B cell (primary cell): Measurements from ENCODE around the gene MLLT10. TPM values are rescaled to one million over a fixed set of nuclear protein-coding genes. Genes with fewer than 3 reads are reported as not detected.

Source experiments
- ATAC-seq: fragments of 200-7000 bp; cut with Tn5 transposase; one replicate; pipeline ENCODE4 v1.10.0; 2021; ENCODE audit warnings: low read depth, mild to moderate bottlenecking, moderate number of reproducible peaks, moderate library complexity
- CTCF ChIA-PET: fragments of 350-600 bp; sonication (Branson Sonifier 250); formaldehyde crosslinking; loops from one replicate; lab custom pipeline; 2021; ENCODE audit warnings: antibody characterized with exemption, inconsistent platforms; lab: Charles Lee
- POLR2A ChIA-PET: fragments of 350-600 bp; sonication (Branson Sonifier 250); formaldehyde crosslinking; loops from one replicate; lab custom pipeline; 2021; ENCODE audit warnings: antibody characterized with exemption; lab: Charles Lee
- DNase-seq: peaks from one replicate; pipeline ENCODE4 v3.0.0; 2013
- H2AFZ ChIP-seq: 2 replicates; pipeline ENCODE4 v1.6.1; 2012; ENCODE audit warnings: mild to moderate bottlenecking, low read depth, low read length; ENCODE audit not compliant: insufficient read depth, poor library complexity, severe bottlenecking
- H3K27ac ChIP-seq, 2 donors: 1 replicate in 1 of 2; 2 replicates in 1 of 2; pipeline ENCODE4 v1.5.1; 2012 to 2013; ENCODE audit warnings: low read length in 2 of 2, mild to moderate bottlenecking in 2 of 2, moderate library complexity in 1 of 2
- H3K27me3 ChIP-seq, 4 experiments: fragments of 200-600 bp in 1 of 4; sonication (generic) in 1 of 4; replicated peaks in 1 of 4; 1 replicate in 2 of 4; 2 replicates in 2 of 4; pipeline versions ENCODE4 v1.6.1 to v1.7.0; 2013 to 2016; ENCODE audit warnings: low read length in 3 of 4, mild to moderate bottlenecking in 2 of 4, mixed read lengths in 1 of 4, moderate library complexity in 1 of 4; ENCODE audit not compliant: insufficient read depth in 4 of 4, control insufficient read depth in 3 of 4; ENCODE audit errors: control extremely low read depth in 1 of 4
- H3K36me3 ChIP-seq, 2 experiments: replicated peaks in 1 of 2; 1 replicate in 1 of 2; 2 replicates in 1 of 2; pipeline versions ENCODE4 v1.6.1 to v1.7.1; 2013; ENCODE audit warnings: low read length in 1 of 2; ENCODE audit not compliant: insufficient read depth in 2 of 2, control insufficient read depth in 1 of 2; ENCODE audit errors: control extremely low read depth in 1 of 2, extremely low read depth in 1 of 2
- H3K4me1 ChIP-seq, 2 donors: fragments of 200-600 bp in 1 of 2; sonication (generic) in 1 of 2; 1 replicate in 1 of 2; 2 replicates in 1 of 2; pipeline versions ENCODE4 v1.5.1 to v1.6.1; 2013 to 2017; ENCODE audit warnings: low read length in 2 of 2; ENCODE audit not compliant: control insufficient read depth in 2 of 2, insufficient read depth in 2 of 2
- H3K4me2 ChIP-seq: replicated peaks from 2 replicates; pipeline ENCODE3; 2012; ENCODE audit warnings: mild to moderate bottlenecking, low read depth, low read length; ENCODE audit not compliant: poor library complexity, severe bottlenecking
- H3K4me3 ChIP-seq, 5 experiments: fragments of 200-600 bp in 1 of 5; sonication (generic) in 1 of 5; 1 replicate in 3 of 5; 2 replicates in 2 of 5; pipeline versions ENCODE4 v1.5.1 to v1.7.0; 2011 to 2016; ENCODE audit warnings: low read length in 4 of 5, mild to moderate bottlenecking in 4 of 5, low read depth in 2 of 5, control low read depth in 1 of 5, moderate library complexity in 1 of 5; ENCODE audit not compliant: insufficient read depth in 1 of 5; ENCODE audit errors: control extremely low read depth in 1 of 5, extremely low read depth in 1 of 5
- H3K79me2 ChIP-seq: fragments of 200-600 bp; sonication (generic); one replicate; pipeline ENCODE4 v1.6.0; 2016; ENCODE audit warnings: low read length; ENCODE audit not compliant: control insufficient read depth, insufficient read depth
- H3K9ac ChIP-seq: fragments of 200-600 bp; sonication (generic); 2 replicates; pipeline ENCODE4 v1.6.1; 2017; ENCODE audit warnings: mild to moderate bottlenecking, low read length, moderate library complexity
- H3K9me3 ChIP-seq, 3 donors: one replicate each; pipeline versions ENCODE4 v1.6.1 to v1.7.1; 2013; ENCODE audit warnings: low read length in 2 of 3; ENCODE audit not compliant: control insufficient read depth in 2 of 3, insufficient read depth in 1 of 3; ENCODE audit errors: control extremely low read depth in 1 of 3
- H4K20me1 ChIP-seq: 2 replicates; pipeline ENCODE4 v1.6.0; 2012; ENCODE audit warnings: mild to moderate bottlenecking, low read length; ENCODE audit not compliant: insufficient read depth, control insufficient read depth, poor library complexity, severe bottlenecking
- H3K27ac Mint-ChIP-seq: one replicate; pipeline ENCODE4 v1.8.0; 2021; ENCODE audit warnings: mixed read lengths
- H3K27me3 Mint-ChIP-seq: one replicate; pipeline ENCODE4 v1.8.0; 2021; ENCODE audit warnings: mixed read lengths
- H3K4me1 Mint-ChIP-seq: one replicate; pipeline ENCODE4 v1.8.0; 2021; ENCODE audit warnings: mixed read lengths
- H3K4me3 Mint-ChIP-seq: one replicate; pipeline ENCODE4 v1.8.0; 2021; ENCODE audit warnings: mixed read lengths
- H3K9me3 Mint-ChIP-seq: one replicate; pipeline ENCODE4 v1.8.0; 2022; ENCODE audit warnings: mixed read lengths; ENCODE audit not compliant: insufficient read depth
- EZH2 ChIP-seq: IDR thresholded peaks from 2 replicates; pipeline ENCODE4 v1.6.1; 2012; ENCODE audit warnings: borderline replicate concordance, low read depth, mild to moderate bottlenecking, moderate library complexity, low read length; ENCODE audit not compliant: insufficient read depth, poor library complexity, severe bottlenecking
- WGBS: methylation state at CpG from one replicate; pipeline ENCODE4 v1.1.5; 2013; ENCODE audit warnings: missing lambda C conversion rate; ENCODE audit not compliant: insufficient coverage; 5-methylcytosine and 5-hydroxymethylcytosine counted together
- intact Hi-C: fragments of 100-400 bp; cut with micrococcal nuclease; formaldehyde crosslinking; loops from one replicate; pipeline ENCODE4 v1.10.0; 2022
- polyA minus RNA-seq: library from RNA; depleted of rRNA, polyadenylated mRNA; stranded (reverse); fragments of >200 nt; gene quantifications from 2 replicates; pipeline ENCODE4 v1.2.3, GENCODE V29; 2012
- polyA plus RNA-seq: library from polyadenylated mRNA; depleted of rRNA; stranded (reverse); fragments of >200 nt; gene quantifications from 2 replicates; pipeline ENCODE4 v1.2.3, GENCODE V29; 2012
- total RNA-seq, 2 donors: library from RNA; stranded (reverse); fragments of 120-200 nt in 1 of 2; gene quantifications; 1 replicate in 1 of 2; 2 replicates in 1 of 2; pipeline versions ENCODE4 v1.2.3 to v1.2.4, GENCODE V29; 2013 to 2022
- TF ChIP-seq, protein P1 (sequence below): fragments of 200-600 bp; IDR thresholded peaks from one replicate; pipeline ENCODE4 v1.8.0; 2022; ENCODE audit warnings: antibody characterized with exemption, mild to moderate bottlenecking

The MLLT10 gene
- total RNA-seq (66.5 and 70.5 TPM in 2 replicates), polyA plus RNA-seq (21.7 and 23.7 TPM in 2 replicates), polyA minus RNA-seq (48.1 and 69.7 TPM in 2 replicates)
- total RNA-seq (2013) = 33.7 TPM

DNA sequence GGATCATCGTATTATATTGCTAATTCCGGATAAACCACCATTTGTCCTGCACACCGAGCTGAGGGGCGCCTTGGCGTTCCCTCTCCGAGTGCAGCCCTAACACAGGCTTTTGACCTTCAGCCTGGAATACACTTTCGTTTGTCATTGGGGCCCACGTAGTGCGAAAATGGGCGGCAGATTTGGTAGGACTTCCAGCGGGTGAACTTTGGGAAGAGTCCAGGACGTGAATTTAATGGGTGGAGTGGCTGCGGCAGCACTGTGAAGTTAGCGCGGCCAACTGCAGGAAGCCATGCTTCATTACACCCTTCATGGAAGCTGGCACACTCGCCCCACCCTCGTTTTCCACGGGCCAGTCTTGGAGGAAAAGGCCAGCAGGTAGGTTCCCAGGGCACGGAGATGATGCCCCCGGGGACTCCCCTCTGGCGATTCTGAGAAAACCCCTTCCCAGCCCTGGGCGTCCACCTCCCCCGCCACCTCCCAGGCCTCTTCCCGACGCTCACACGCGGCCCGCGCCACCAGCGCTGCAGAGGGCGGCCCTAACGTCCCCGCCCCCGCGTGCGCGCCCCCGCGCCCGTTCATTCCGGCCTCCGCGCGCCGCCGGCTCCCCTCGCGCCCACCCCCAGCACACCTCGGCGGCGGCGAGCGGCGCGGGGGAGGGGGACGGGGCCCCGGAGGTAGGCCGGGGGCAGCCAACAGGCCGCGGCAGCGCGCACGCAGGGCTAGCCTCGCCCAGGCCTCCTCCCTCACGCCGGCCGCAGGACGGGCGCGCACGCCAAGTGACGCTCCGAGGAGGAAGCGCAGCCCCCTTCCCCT, at the start of gene MLLT10:
MLLT10 (plus strand) TSS at position 766 of the 813 bp plus-strand sequence. CDS start 413 bp downstream, outside the sequence.
- H3K27me3 ChIP-seq = peaks cover 0 to 10% (median under 1%) of the 10 kb centered on the region in 4 experiments
- peak within 1 kb of the TSS; percentile 89 for H3K9ac ChIP-seq
- intact Hi-C loops = loop anchor here (1.0 to 10.0 kb wide), 8 partner anchors 8 to 1181 kb away; partner anchors contain the start of genes DNAJC1, PIP4K2A and SKIDA1
- peak within 1 kb of the TSS; percentile 94 for H3K4me3 Mint-ChIP-seq
- peaks cover 17% of the 10 kb centered on the region for H3K4me1 Mint-ChIP-seq
- TF ChIP-seq, protein P1, sequence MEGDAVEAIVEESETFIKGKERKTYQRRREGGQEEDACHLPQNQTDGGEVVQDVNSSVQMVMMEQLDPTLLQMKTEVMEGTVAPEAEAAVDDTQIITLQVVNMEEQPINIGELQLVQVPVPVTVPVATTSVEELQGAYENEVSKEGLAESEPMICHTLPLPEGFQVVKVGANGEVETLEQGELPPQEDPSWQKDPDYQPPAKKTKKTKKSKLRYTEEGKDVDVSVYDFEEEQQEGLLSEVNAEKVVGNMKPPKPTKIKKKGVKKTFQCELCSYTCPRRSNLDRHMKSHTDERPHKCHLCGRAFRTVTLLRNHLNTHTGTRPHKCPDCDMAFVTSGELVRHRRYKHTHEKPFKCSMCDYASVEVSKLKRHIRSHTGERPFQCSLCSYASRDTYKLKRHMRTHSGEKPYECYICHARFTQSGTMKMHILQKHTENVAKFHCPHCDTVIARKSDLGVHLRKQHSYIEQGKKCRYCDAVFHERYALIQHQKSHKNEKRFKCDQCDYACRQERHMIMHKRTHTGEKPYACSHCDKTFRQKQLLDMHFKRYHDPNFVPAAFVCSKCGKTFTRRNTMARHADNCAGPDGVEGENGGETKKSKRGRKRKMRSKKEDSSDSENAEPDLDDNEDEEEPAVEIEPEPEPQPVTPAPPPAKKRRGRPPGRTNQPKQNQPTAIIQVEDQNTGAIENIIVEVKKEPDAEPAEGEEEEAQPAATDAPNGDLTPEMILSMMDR = no peak
- no peak for TF ChIP-seq EZH2
- ChIA-PET POLR2A (interaction anchor here (0.6 to 0.8 kb wide), 2 partner anchors 15 to 38 kb away, joined by 3 to 7 read pairs; no protein-coding TSS in a partner anchor), CTCF (interaction anchor here (1.0 to 1.2 kb wide), 3 partner anchors 14 to 38 kb away, joined by 3 to 4 read pairs (median 3); no protein-coding TSS in a partner anchor)
- peaks cover 6% of the 10 kb centered on the region for H3K79me2 ChIP-seq
- ATAC-seq = peak; percentile 87
- H3K4me3 ChIP-seq = peak within 1 kb of the TSS; percentile 58 to 98 (median 84)
- no peaks in the 10 kb centered on the region for H3K9me3 ChIP-seq
- peak within 1 kb of the TSS; percentile 87 for H3K4me2 ChIP-seq
- WGBS = under 1% methylated on average over 57 of the region's 74 CpGs
- no peaks in the 10 kb centered on the region for H3K9me3 Mint-ChIP-seq
- peaks cover 7% of the 10 kb centered on the region for H3K27me3 Mint-ChIP-seq
- peaks cover 2 to 6% of the 10 kb centered on the region in 2 experiments for H3K36me3 ChIP-seq
- H4K20me1 ChIP-seq = peaks cover 5% of the 10 kb centered on the region
- peak; percentile 96 for DNase-seq
- H2AFZ ChIP-seq = peak within 1 kb of the TSS; percentile 95
- H3K27ac Mint-ChIP-seq = peak within 1 kb of the TSS; percentile 95
- H3K4me1 ChIP-seq = peaks cover 12 to 16% of the 10 kb centered on the region in 2 donors
- peak within 1 kb of the TSS; percentile 69 to 82 for H3K27ac ChIP-seq
